NK-92 treated with Interleukin-12 subunit alpha and Interleukin-12 subunit beta, amount 100 ng/mL, for 24 hours (cell line): Measurements from ENCODE around the gene HOXB9.

Experiments
- DNase-seq: peaks from one replicate; lab custom pipeline; 2025; lab: John Stamatoyannopoulos, UW

The HOXB9 gene

GRCh38 chr17:48596000-48596734 lies 30.0 kb downstream of the HOXB9 start:
- DNase-seq, result no peak

GRCh38 chr17:48595278-48595999 lies 30.7 kb downstream of the HOXB9 start:
- no peak for DNase-seq

- no peak for DNase-seq
Measured at GRCh38 chr17:48594538-48595277, 31.4 kb downstream of the HOXB9 start.

- peak; percentile 32 for DNase-seq
Measured at GRCh38 chr17:48593840-48594537, 32.2 kb downstream of the HOXB9 start.

GRCh38 chr17:48593126-48593829 lies 32.9 kb downstream of the HOXB9 start, which contains the start of gene HOXB5:
HOXB5 (minus strand) TSS chr17:48593779; CDS start chr17:48593682, 97 bp downstream.
- DNase-seq, result no peak

GRCh38 chr17:48592577-48592976 lies 33.6 kb downstream of the HOXB9 start:
- DNase-seq, result no peak

- no peak for DNase-seq
Measured at GRCh38 chr17:48592057-48592514, 34.1 kb downstream of the HOXB9 start.

- no peak for DNase-seq
Measured at GRCh38 chr17:48591255-48592056, 34.7 kb downstream of the HOXB9 start.

GRCh38 chr17:48590607-48591161 lies 35.5 kb downstream of the HOXB9 start:
- no peak for DNase-seq

GRCh38 chr17:48589831-48590606 lies 36.1 kb downstream of the HOXB9 start, which contains the start of gene HOXB3:
HOXB3 (minus strand) TSS chr17:48590241; CDS start chr17:48552474, 37,767 bp downstream.
- no peak for DNase-seq

GRCh38 chr17:48589060-48589830 lies 36.9 kb downstream of the HOXB9 start:
- no peak for DNase-seq

GRCh38 chr17:48588528-48588927 lies 37.6 kb downstream of the HOXB9 start:
- DNase-seq, result no peak

- no peak for DNase-seq
Measured at GRCh38 chr17:48588074-48588415, 38.1 kb downstream of the HOXB9 start.

- no peak for DNase-seq
Measured at GRCh38 chr17:48587276-48588073, 38.7 kb downstream of the HOXB9 start.

GRCh38 chr17:48586355-48587258 lies 39.6 kb downstream of the HOXB9 start:
- no peak for DNase-seq

- no peak for DNase-seq
Measured at GRCh38 chr17:48584223-48584741, 41.9 kb downstream of the HOXB9 start.
